ENCODE results near the gene ELOVL6. TPM values are rescaled to one million over a fixed set of nuclear protein-coding genes. Genes with fewer than 3 reads are reported as not detected.

The ELOVL6 gene
- polyA plus RNA-seq, 1 donor from 2014 or later: 21.3 TPM

DNA sequence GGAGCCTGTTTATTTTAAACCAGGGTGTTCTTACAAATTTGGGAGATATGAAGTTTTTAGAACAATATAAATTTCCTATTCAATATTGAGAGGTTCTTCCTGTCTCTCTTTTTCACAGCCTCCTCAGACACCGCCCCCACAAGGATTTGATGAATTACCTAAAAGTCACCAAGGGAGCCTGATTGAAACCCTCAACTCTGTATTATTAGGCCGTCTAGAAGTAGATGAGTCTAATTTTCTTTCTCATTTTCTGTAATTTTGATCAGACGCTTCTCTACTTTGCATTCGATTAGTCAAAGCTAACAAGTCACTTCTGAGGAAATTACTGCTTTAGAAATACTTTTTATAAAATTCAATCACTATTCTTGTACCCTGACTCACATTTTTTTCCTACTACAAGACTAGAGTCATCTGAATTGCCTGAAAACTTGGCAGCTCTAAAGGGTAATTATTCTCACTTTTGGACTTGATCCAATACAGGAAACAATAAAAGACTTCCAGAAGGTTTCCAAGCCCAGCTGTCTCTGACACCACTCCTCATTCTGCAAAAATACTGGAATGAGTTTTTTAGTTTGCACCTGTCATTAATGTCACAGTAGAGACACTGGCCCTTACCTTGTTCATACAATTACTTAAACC lies 111.2 kb downstream of the ELOVL6 start:
- no peak overlapping the region for H3K4me2 ChIP-seq (ENCODE audit: low read length)
- H3K27ac ChIP-seq (ENCODE audit: low read length): no peak overlapping the region

DNA sequence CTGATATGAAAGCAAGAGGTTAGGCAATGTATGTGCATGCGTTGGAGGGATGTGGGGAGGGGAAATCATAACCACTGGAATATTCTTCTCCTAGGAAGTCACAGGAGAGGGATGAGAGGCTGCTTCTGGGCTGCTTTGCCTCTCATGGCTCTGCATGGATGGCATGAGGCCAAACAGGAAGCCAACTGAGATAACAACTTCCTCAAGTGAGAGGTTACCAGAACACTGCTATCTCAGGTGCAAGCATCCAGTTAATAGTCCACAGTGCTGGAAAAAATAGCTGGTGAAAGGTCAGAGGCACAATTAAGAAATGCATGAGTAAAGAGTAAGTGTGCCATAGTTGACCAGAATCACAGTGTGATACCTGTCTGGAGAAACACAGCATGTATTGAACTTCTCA lies 113.3 kb downstream of the ELOVL6 start:
- Histone ChIP-seq H3K79me2 (replicated peaks; ENCODE audit: insufficient read depth, low read length) (no peaks in the 10 kb centered on the region), H3K27me3 (ENCODE audit: insufficient read depth, low read depth, low read length) (no peaks in the 10 kb centered on the region), H3K9ac (ENCODE audit: low read length) (no peak overlapping the region), H2AFZ (ENCODE audit: low read depth, low read length) (no peak overlapping the region), H3K27ac (ENCODE audit: low read length) (no peak overlapping the region), H3K36me3 (ENCODE audit: insufficient read depth, low read length) (peaks cover 3% of the 10 kb centered on the region), H3K9me3 (ENCODE audit: low read length) (no peaks in the 10 kb centered on the region), H3F3A (ENCODE audit: insufficient read depth, low read length, poor library complexity, severe bottlenecking) (no peaks in the 10 kb centered on the region), H3K4me3 (ENCODE audit: low read length) (no peak overlapping the region), H3K9me2 (ENCODE audit: insufficient read depth, low read length) (no peaks in the 10 kb centered on the region), H3K4me2 (ENCODE audit: low read length) (no peak overlapping the region), H4K20me1 (ENCODE audit: insufficient read depth) (no peaks in the 10 kb centered on the region)
- no peak for TF ChIP-seq RAD21 (conservative IDR thresholded peaks at IDR 0.05)
- no peak for TF ChIP-seq CTCF (IDR thresholded peaks at IDR 0.05; ENCODE audit: poor library complexity, severe bottlenecking)
- no peak for TF ChIP-seq POLR2AphosphoS5 (IDR thresholded peaks at IDR 0.05)
- no peak for TF ChIP-seq EZH2 (IDR thresholded peaks at IDR 0.05; ENCODE audit: borderline replicate concordance, insufficient read depth, low read length, poor library complexity, severe bottlenecking)
- TF ChIP-seq MXI1 (conservative IDR thresholded peaks at IDR 0.05; ENCODE audit: poor library complexity, severe bottlenecking): no peak

More for the DNA sequence above, 111.2 kb downstream of the ELOVL6 start:
- Histone ChIP-seq H3F3A (ENCODE audit: insufficient read depth, low read length, poor library complexity, severe bottlenecking) (no peaks in the 10 kb centered on the region), H3K36me3 (ENCODE audit: insufficient read depth, low read length) (peaks cover 3% of the 10 kb centered on the region), H4K20me1 (ENCODE audit: insufficient read depth) (no peaks in the 10 kb centered on the region), H3K9me3 (ENCODE audit: low read length) (no peaks in the 10 kb centered on the region), H2AFZ (ENCODE audit: low read depth, low read length) (no peak overlapping the region), H3K9me2 (ENCODE audit: insufficient read depth, low read length) (no peaks in the 10 kb centered on the region), H3K4me3 (ENCODE audit: low read length) (no peak overlapping the region), H3K27me3 (ENCODE audit: insufficient read depth, low read depth, low read length) (no peaks in the 10 kb centered on the region), H3K9ac (ENCODE audit: low read length) (no peak overlapping the region), H3K79me2 (replicated peaks; ENCODE audit: insufficient read depth, low read length) (no peaks in the 10 kb centered on the region)
- TF ChIP-seq, protein P1, sequence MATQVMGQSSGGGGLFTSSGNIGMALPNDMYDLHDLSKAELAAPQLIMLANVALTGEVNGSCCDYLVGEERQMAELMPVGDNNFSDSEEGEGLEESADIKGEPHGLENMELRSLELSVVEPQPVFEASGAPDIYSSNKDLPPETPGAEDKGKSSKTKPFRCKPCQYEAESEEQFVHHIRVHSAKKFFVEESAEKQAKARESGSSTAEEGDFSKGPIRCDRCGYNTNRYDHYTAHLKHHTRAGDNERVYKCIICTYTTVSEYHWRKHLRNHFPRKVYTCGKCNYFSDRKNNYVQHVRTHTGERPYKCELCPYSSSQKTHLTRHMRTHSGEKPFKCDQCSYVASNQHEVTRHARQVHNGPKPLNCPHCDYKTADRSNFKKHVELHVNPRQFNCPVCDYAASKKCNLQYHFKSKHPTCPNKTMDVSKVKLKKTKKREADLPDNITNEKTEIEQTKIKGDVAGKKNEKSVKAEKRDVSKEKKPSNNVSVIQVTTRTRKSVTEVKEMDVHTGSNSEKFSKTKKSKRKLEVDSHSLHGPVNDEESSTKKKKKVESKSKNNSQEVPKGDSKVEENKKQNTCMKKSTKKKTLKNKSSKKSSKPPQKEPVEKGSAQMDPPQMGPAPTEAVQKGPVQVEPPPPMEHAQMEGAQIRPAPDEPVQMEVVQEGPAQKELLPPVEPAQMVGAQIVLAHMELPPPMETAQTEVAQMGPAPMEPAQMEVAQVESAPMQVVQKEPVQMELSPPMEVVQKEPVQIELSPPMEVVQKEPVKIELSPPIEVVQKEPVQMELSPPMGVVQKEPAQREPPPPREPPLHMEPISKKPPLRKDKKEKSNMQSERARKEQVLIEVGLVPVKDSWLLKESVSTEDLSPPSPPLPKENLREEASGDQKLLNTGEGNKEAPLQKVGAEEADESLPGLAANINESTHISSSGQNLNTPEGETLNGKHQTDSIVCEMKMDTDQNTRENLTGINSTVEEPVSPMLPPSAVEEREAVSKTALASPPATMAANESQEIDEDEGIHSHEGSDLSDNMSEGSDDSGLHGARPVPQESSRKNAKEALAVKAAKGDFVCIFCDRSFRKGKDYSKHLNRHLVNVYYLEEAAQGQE (IDR thresholded peaks at IDR 0.05; ENCODE audit: borderline replicate concordance): no peak
- TF ChIP-seq TAF1 (IDR thresholded peaks at IDR 0.05; ENCODE audit: low read depth) (no peak), CTCF (IDR thresholded peaks at IDR 0.05; ENCODE audit: poor library complexity, severe bottlenecking) (no peak), MXI1 (conservative IDR thresholded peaks at IDR 0.05; ENCODE audit: poor library complexity, severe bottlenecking) (no peak), POLR2AphosphoS5 (IDR thresholded peaks at IDR 0.05) (no peak), EP300 (conservative IDR thresholded peaks at IDR 0.05; ENCODE audit: poor library complexity, severe bottlenecking) (no peak), RAD21 (conservative IDR thresholded peaks at IDR 0.05) (no peak), SMC3 (conservative IDR thresholded peaks at IDR 0.05; ENCODE audit: poor library complexity) (no peak), EZH2 (IDR thresholded peaks at IDR 0.05; ENCODE audit: borderline replicate concordance, insufficient read depth, low read length, poor library complexity, severe bottlenecking) (no peak)
